Endothelial cell (in vitro differentiated cells): ENCODE results near the gene PLAGL1. TPM values are rescaled to one million over a fixed set of nuclear protein-coding genes. Genes with fewer than 3 reads are reported as not detected.

ENCODE experiments used
- DNase-seq: peaks from one replicate; pipeline ENCODE4 v3.0.0; 2021; ENCODE audit warnings: low spot score
- H3K27ac Mint-ChIP-seq: one replicate; pipeline ENCODE4 v1.8.0; 2021; ENCODE audit warnings: mixed read lengths, inconsistent platforms; ENCODE audit not compliant: unreplicated experiment
- H3K27me3 Mint-ChIP-seq: one replicate; pipeline ENCODE4 v1.8.0; 2021; ENCODE audit warnings: mild to moderate bottlenecking, moderate library complexity, mixed read lengths, inconsistent platforms; ENCODE audit not compliant: unreplicated experiment
- H3K36me3 Mint-ChIP-seq: one replicate; pipeline ENCODE4 v1.8.0; 2021; ENCODE audit warnings: mild to moderate bottlenecking, low read depth, mixed read lengths, inconsistent platforms; ENCODE audit not compliant: unreplicated experiment
- H3K4me1 Mint-ChIP-seq: one replicate; pipeline ENCODE4 v1.8.0; 2021; ENCODE audit warnings: mild to moderate bottlenecking, mixed read lengths, inconsistent platforms; ENCODE audit not compliant: unreplicated experiment
- H3K4me3 Mint-ChIP-seq: one replicate; pipeline ENCODE4 v1.8.0; 2021; ENCODE audit warnings: mild to moderate bottlenecking, mixed read lengths, inconsistent platforms; ENCODE audit not compliant: unreplicated experiment
- H3K9me3 Mint-ChIP-seq: one replicate; pipeline ENCODE4 v1.8.0; 2021; ENCODE audit warnings: mixed read lengths, inconsistent platforms; ENCODE audit not compliant: unreplicated experiment
- total RNA-seq: library from RNA; stranded (reverse); fragmentation: NEBNext Ultra II Directional; extraction: Animal tissue kit (Norgen Biotek cat#: 25700); gene quantifications from one replicate; pipeline ENCODE4 v1.2.1, GENCODE V29; 2021; ENCODE audit not compliant: unreplicated experiment
- TF ChIP-seq, protein P1 (sequence below): fragments of 200-600 bp; sonication (generic); IDR thresholded peaks from one replicate; pipeline ENCODE4 v1.5.0; 2021; ENCODE audit warnings: antibody characterized with exemption; ENCODE audit not compliant: unreplicated experiment

Gene PLAGL1
- total RNA-seq, 1 donor from 2014 or later = 294 TPM

DNA sequence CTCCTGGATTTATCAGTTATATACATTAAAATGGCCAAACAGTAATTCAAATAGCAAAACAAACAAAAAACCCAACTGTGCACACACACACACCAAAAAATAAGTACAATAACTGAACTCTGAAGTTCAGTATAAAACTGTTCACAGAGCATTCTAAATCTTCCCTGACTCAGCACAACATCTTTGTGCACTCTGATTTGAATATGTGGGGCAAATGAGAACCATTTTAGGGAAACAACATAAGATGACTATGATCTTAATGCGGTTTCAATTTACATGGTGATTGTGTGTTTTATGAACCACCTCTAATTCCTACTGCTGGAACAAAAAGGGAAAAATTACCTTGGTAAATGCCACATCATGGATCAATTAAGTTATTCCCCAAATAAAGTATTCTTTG is 41.7 kb downstream of the PLAGL1 start:
- Mint-ChIP-seq H3K27ac (peak overlapping the region; percentile 95), H3K36me3 (peaks cover 39% of the 10 kb centered on the region), H3K4me3 (no peak overlapping the region), H3K27me3 (peaks cover 9% of the 10 kb centered on the region), H3K4me1 (peaks cover 85% of the 10 kb centered on the region), H3K9me3 (no peaks in the 10 kb centered on the region)
- no peak for DNase-seq
- TF ChIP-seq, protein P1, sequence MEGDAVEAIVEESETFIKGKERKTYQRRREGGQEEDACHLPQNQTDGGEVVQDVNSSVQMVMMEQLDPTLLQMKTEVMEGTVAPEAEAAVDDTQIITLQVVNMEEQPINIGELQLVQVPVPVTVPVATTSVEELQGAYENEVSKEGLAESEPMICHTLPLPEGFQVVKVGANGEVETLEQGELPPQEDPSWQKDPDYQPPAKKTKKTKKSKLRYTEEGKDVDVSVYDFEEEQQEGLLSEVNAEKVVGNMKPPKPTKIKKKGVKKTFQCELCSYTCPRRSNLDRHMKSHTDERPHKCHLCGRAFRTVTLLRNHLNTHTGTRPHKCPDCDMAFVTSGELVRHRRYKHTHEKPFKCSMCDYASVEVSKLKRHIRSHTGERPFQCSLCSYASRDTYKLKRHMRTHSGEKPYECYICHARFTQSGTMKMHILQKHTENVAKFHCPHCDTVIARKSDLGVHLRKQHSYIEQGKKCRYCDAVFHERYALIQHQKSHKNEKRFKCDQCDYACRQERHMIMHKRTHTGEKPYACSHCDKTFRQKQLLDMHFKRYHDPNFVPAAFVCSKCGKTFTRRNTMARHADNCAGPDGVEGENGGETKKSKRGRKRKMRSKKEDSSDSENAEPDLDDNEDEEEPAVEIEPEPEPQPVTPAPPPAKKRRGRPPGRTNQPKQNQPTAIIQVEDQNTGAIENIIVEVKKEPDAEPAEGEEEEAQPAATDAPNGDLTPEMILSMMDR = no peak

DNA sequence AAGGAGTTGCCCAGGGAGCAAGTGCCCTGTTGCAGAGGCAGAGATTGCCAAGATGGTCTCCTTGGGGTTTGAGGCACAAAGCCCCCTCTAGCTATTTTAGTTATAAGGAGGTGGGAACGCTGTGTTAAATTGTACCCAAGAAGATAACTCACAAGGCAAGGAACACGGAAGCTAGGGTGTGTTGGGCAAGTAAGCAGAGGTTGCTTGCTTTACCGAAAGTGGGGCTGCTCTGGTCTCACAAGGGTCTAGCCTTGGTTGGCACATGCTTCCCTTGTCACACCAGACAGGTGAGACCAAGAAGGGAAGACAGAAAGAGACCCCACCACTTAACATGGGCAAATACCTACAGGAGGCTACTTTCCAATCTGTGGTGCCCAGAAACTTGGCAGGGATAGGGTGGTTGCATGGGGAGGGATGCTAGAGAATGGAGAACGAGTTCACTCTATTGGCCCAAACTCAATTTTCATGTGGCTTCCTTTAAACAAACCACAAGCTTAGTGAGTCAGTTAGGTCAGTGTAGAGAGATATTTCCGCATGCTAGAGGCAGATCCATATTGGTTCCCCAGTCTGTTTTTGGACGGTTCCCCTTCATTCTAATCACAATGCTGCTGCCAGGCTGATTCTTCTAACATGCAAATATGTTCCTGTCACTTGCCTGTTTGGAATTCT is 42.4 kb downstream of the PLAGL1 start:
- H3K27ac Mint-ChIP-seq = peak overlapping the region; percentile 95

DNA sequence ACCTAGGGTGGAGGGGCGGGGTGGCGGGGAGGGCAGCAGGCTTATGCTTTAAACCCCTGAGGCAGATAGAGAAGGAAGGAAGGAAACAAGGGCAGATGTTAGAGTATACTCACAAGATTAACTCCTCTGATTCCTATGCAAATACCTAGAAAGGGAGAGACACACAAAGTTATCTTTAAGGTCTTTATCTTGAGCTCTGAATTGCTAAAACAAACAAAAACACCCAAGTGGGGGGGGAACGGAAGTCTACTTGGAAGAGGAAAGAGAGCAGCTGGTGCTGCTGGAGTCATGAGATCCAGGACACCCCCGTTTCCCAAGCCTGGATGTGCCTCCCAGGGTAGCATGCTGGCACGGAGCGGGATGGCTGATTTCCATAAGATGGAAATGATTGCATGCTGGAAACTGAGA is 43.4 kb downstream of the PLAGL1 start:
- peak; percentile 56 for DNase-seq
- Mint-ChIP-seq H3K27me3 (peaks cover 12% of the 10 kb centered on the region), H3K9me3 (no peaks in the 10 kb centered on the region), H3K27ac (peak overlapping the region; percentile 95), H3K4me1 (peaks cover 85% of the 10 kb centered on the region), H3K36me3 (peaks cover 39% of the 10 kb centered on the region), H3K4me3 (peak overlapping the region; percentile 24)
- TF ChIP-seq, protein P1 = no peak

More for the DNA sequence above, 42.4 kb downstream of the PLAGL1 start:
- Mint-ChIP-seq H3K4me3 (peak overlapping the region; percentile 19), H3K4me1 (peaks cover 83% of the 10 kb centered on the region), H3K9me3 (no peaks in the 10 kb centered on the region), H3K36me3 (peaks cover 39% of the 10 kb centered on the region), H3K27me3 (peaks cover 9% of the 10 kb centered on the region)
- TF ChIP-seq, protein P1 = no peak
- DNase-seq = no peak

DNA sequence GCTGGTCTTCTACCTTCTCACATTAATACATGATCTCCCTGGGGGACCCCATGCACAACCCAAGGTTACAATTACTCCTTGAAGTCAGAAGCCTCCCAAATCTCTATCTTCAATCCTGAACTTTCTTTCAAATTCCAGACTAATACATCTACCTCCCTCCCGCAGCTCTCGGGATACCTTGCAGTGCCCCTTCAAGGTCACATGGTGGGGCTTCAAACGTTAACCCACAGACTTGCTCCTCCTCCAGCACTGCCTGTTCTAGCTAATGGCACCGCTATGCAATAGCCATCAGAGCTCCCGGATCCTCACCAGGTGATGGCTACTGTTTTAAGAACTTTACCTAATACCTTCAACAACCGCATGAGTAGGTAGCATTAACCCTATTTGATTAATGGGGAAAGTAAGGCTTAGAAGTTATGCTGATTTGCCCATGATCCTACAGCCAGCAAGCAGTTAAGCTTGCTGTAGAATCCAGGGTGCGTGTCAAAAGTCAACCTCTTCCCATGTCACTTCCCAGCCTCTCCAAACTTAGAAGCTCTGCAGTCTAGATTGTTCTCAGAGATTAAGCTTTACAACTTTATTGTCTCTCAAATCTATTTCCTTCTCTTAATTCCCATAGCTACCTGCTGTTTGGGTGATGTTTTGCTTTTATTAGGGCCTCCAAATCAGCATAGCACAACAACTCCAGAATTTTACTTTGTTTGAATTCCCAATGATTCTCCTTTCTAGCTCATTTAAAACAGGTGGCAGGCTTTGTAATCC is 44.7 kb downstream of the PLAGL1 start:
- Mint-ChIP-seq H3K36me3 (peaks cover 43% of the 10 kb centered on the region), H3K4me3 (peak overlapping the region; percentile 23), H3K9me3 (no peaks in the 10 kb centered on the region), H3K27me3 (peaks cover 17% of the 10 kb centered on the region), H3K27ac (peak overlapping the region; percentile 95), H3K4me1 (peaks cover 85% of the 10 kb centered on the region)
- no peak for DNase-seq
- TF ChIP-seq, protein P1 = no peak
